HAP-1 (cell line): Measurements from ENCODE around the gene TBC1D22A.

Experiments used
- DNase-seq, 2 experiments: peaks; one replicate each; pipeline ENCODE4 v3.0.0-alpha.2; 2016 to 2020; ENCODE audit warnings: low spot score in 2 of 2
- H3K27me3 ChIP-seq: fragments of 250-450 bp; sonication (Bioruptor Pico); 2 replicates; pipeline ENCODE4 v1.5.1; 2020; ENCODE audit warnings: low read depth, mild to moderate bottlenecking, moderate library complexity
- H3K36me3 ChIP-seq: fragments of 250-450 bp; sonication (Bioruptor Pico); replicated peaks from 2 replicates; pipeline ENCODE4 v1.5.1; 2020; ENCODE audit warnings: mild to moderate bottlenecking
- H3K4me1 ChIP-seq: fragments of 250-450 bp; sonication (Bioruptor Pico); 2 replicates; pipeline ENCODE4 v1.5.1; 2020; ENCODE audit warnings: mild to moderate bottlenecking
- H3K4me3 ChIP-seq: fragments of 250-450 bp; sonication (Bioruptor Pico); 2 replicates; pipeline ENCODE4 v1.5.1; 2020; ENCODE audit warnings: mild to moderate bottlenecking, moderate library complexity
- H3K9me3 ChIP-seq: fragments of 250-450 bp; sonication (Bioruptor Pico); 2 replicates; pipeline ENCODE4 v1.5.1; 2020; ENCODE audit warnings: mild to moderate bottlenecking, moderate library complexity
- in situ Hi-C: fragments of 300-500 bp; cut with MboI; formaldehyde crosslinking; loops from 3 replicates; pipeline ENCODE4 v1.14.3; 2020; ENCODE audit warnings: low sequenced_read_pairs, inconsistent platforms, mixed read lengths

TBC1D22A gene

GRCh38 chr22:46995501-46996360 is 233.3 kb downstream of the TBC1D22A start:
- H3K4me1 ChIP-seq: no peaks in the 10 kb centered on the region
- no peaks in the 10 kb centered on the region for H3K27me3 ChIP-seq
- DNase-seq: no peak
- in situ Hi-C loops: no loop called here
- no peaks in the 10 kb centered on the region for H3K9me3 ChIP-seq
- H3K4me3 ChIP-seq: no peak overlapping the region
- no peaks in the 10 kb centered on the region for H3K36me3 ChIP-seq

GRCh38 chr22:46996595-46997310 is 234.3 kb downstream of the TBC1D22A start:
- no peak overlapping the region for H3K4me3 ChIP-seq
- no peak for DNase-seq
- in situ Hi-C loops: no loop called here
- no peaks in the 10 kb centered on the region for H3K4me1 ChIP-seq
- H3K27me3 ChIP-seq: no peaks in the 10 kb centered on the region
- no peaks in the 10 kb centered on the region for H3K36me3 ChIP-seq
- no peaks in the 10 kb centered on the region for H3K9me3 ChIP-seq

GRCh38 chr22:46997311-46997970 is 235.0 kb downstream of the TBC1D22A start:
- Histone ChIP-seq H3K4me1 (no peaks in the 10 kb centered on the region), H3K27me3 (no peaks in the 10 kb centered on the region), H3K4me3 (no peak overlapping the region), H3K36me3 (no peaks in the 10 kb centered on the region), H3K9me3 (no peaks in the 10 kb centered on the region)
- no peak for DNase-seq
- in situ Hi-C loops: no loop called here

GRCh38 chr22:46998331-46998730 is 235.9 kb downstream of the TBC1D22A start:
- Histone ChIP-seq H3K4me1 (no peaks in the 10 kb centered on the region), H3K4me3 (no peak overlapping the region), H3K36me3 (no peaks in the 10 kb centered on the region), H3K9me3 (no peaks in the 10 kb centered on the region), H3K27me3 (no peaks in the 10 kb centered on the region)
- DNase-seq: no peak
- in situ Hi-C loops: no loop called here

GRCh38 chr22:47000256-47000655 is 237.8 kb downstream of the TBC1D22A start:
- Histone ChIP-seq H3K4me1 (no peaks in the 10 kb centered on the region), H3K27me3 (no peaks in the 10 kb centered on the region), H3K36me3 (no peaks in the 10 kb centered on the region), H3K4me3 (no peak overlapping the region), H3K9me3 (no peaks in the 10 kb centered on the region)
- no peak for DNase-seq
- in situ Hi-C loops: no loop called here

- Histone ChIP-seq H3K27me3 (no peaks in the 10 kb centered on the region), H3K9me3 (no peaks in the 10 kb centered on the region), H3K36me3 (no peaks in the 10 kb centered on the region), H3K4me1 (no peaks in the 10 kb centered on the region), H3K4me3 (no peak overlapping the region)
- DNase-seq: no peak
- in situ Hi-C loops: no loop called here
These were observed 238.4 kb downstream of the TBC1D22A start for GRCh38 chr22:47000888-47001287.

- Histone ChIP-seq H3K9me3 (no peaks in the 10 kb centered on the region), H3K27me3 (no peaks in the 10 kb centered on the region), H3K4me1 (no peaks in the 10 kb centered on the region), H3K4me3 (no peak overlapping the region), H3K36me3 (no peaks in the 10 kb centered on the region)
- no peak for DNase-seq
- in situ Hi-C loops: no loop called here
These were observed 238.8 kb downstream of the TBC1D22A start for GRCh38 chr22:47001288-47001687.

- Histone ChIP-seq H3K9me3 (no peaks in the 10 kb centered on the region), H3K4me1 (no peaks in the 10 kb centered on the region), H3K4me3 (no peak overlapping the region), H3K27me3 (no peaks in the 10 kb centered on the region), H3K36me3 (no peaks in the 10 kb centered on the region)
- DNase-seq: no peak
- in situ Hi-C loops: no loop called here
These were observed 240.2 kb downstream of the TBC1D22A start for GRCh38 chr22:47002692-47003091.

- DNase-seq: no peak
- in situ Hi-C loops: no loop called here
- Histone ChIP-seq H3K9me3 (no peaks in the 10 kb centered on the region), H3K4me3 (no peak overlapping the region), H3K36me3 (no peaks in the 10 kb centered on the region), H3K27me3 (no peaks in the 10 kb centered on the region), H3K4me1 (no peaks in the 10 kb centered on the region)
These were observed 243.3 kb downstream of the TBC1D22A start for GRCh38 chr22:47005506-47006408.

GRCh38 chr22:47006433-47006832 is 244.0 kb downstream of the TBC1D22A start:
- no peaks in the 10 kb centered on the region for H3K36me3 ChIP-seq
- in situ Hi-C loops: no loop called here
- H3K4me1 ChIP-seq: no peaks in the 10 kb centered on the region
- no peaks in the 10 kb centered on the region for H3K9me3 ChIP-seq
- no peak for DNase-seq
- H3K4me3 ChIP-seq: no peak overlapping the region
- H3K27me3 ChIP-seq: no peaks in the 10 kb centered on the region

GRCh38 chr22:47006869-47007268 is 244.4 kb downstream of the TBC1D22A start:
- Histone ChIP-seq H3K36me3 (no peaks in the 10 kb centered on the region), H3K27me3 (no peaks in the 10 kb centered on the region), H3K4me3 (no peak overlapping the region), H3K9me3 (no peaks in the 10 kb centered on the region), H3K4me1 (no peaks in the 10 kb centered on the region)
- in situ Hi-C loops: no loop called here
- no peak for DNase-seq

- H3K4me3 ChIP-seq: no peak overlapping the region
- H3K27me3 ChIP-seq: no peaks in the 10 kb centered on the region
- DNase-seq: no peak
- no peaks in the 10 kb centered on the region for H3K36me3 ChIP-seq
- H3K4me1 ChIP-seq: no peaks in the 10 kb centered on the region
- in situ Hi-C loops: no loop called here
- no peaks in the 10 kb centered on the region for H3K9me3 ChIP-seq
These were observed 245.0 kb downstream of the TBC1D22A start for GRCh38 chr22:47007496-47007895.

GRCh38 chr22:47008208-47008885 is 245.9 kb downstream of the TBC1D22A start:
- no peaks in the 10 kb centered on the region for H3K27me3 ChIP-seq
- H3K4me1 ChIP-seq: no peaks in the 10 kb centered on the region
- in situ Hi-C loops: no loop called here
- no peaks in the 10 kb centered on the region for H3K9me3 ChIP-seq
- no peaks in the 10 kb centered on the region for H3K36me3 ChIP-seq
- no peak for DNase-seq
- H3K4me3 ChIP-seq: no peak overlapping the region
